Putamen (tissue), 1 donor: ENCODE data around the gene INPP4A.

Experiments used
- DNase-seq: peaks from one replicate; pipeline ENCODE4 v3.0.0-alpha.2; 2016; ENCODE audit warnings: low spot score

INPP4A gene

GRCh38 chr2:98436734-98437133 is 7.9 kb upstream of the INPP4A start:
- no peak for DNase-seq

- DNase-seq, result no peak
Observed at GRCh38 chr2:98438190-98439133, 6.2 kb upstream of the INPP4A start.

- DNase-seq, result no peak
Observed at GRCh38 chr2:98441706-98442450, 2.8 kb upstream of the INPP4A start.

- DNase-seq, result no peak
Observed at GRCh38 chr2:98442488-98442887, 2.2 kb upstream of the INPP4A start.

GRCh38 chr2:98445177-98445682 is 572 bp downstream of the INPP4A start:
- no peak for DNase-seq

GRCh38 chr2:98445683-98446581 is 1.3 kb downstream of the INPP4A start:
- no peak for DNase-seq

- DNase-seq, result no peak
Observed at GRCh38 chr2:98446850-98447249, 2.2 kb downstream of the INPP4A start.

GRCh38 chr2:98448441-98449145 is 3.9 kb downstream of the INPP4A start:
- DNase-seq, result no peak

- DNase-seq, result no peak
Observed at GRCh38 chr2:98452396-98453027, 7.9 kb downstream of the INPP4A start.

- no peak for DNase-seq
Observed at GRCh38 chr2:98453083-98453482, 8.4 kb downstream of the INPP4A start.

- DNase-seq, result no peak
Observed at GRCh38 chr2:98453531-98453930, 8.9 kb downstream of the INPP4A start.

- DNase-seq, result no peak
Observed at GRCh38 chr2:98454073-98454472, 9.4 kb downstream of the INPP4A start.

GRCh38 chr2:98454500-98455235 is 10.0 kb downstream of the INPP4A start:
- no peak for DNase-seq

GRCh38 chr2:98455494-98455976 is 10.9 kb downstream of the INPP4A start:
- no peak for DNase-seq

GRCh38 chr2:98457045-98457696 is 12.5 kb downstream of the INPP4A start:
- DNase-seq, result no peak

- DNase-seq, result no peak
Observed at GRCh38 chr2:98458207-98458606, 13.5 kb downstream of the INPP4A start.

GRCh38 chr2:98458667-98459380 is 14.2 kb downstream of the INPP4A start:
- no peak for DNase-seq

GRCh38 chr2:98459496-98460175 is 15.0 kb downstream of the INPP4A start:
- no peak for DNase-seq
